Ectodermal cell (in vitro differentiated cells): ENCODE results near the gene RAD23B.

Experiments used
- H3K27ac ChIP-seq: 2 replicates; pipeline ENCODE4 v1.7.0; 2013; ENCODE audit warnings: mild to moderate bottlenecking, low read depth, low read length; ENCODE audit not compliant: insufficient read depth, poor library complexity, severe bottlenecking
- H3K27me3 ChIP-seq: 2 replicates; pipeline ENCODE4 v1.7.0; 2013; ENCODE audit warnings: mild to moderate bottlenecking, low read length; ENCODE audit not compliant: insufficient read depth, control insufficient read depth, poor library complexity, severe bottlenecking
- H3K36me3 ChIP-seq: one replicate; pipeline ENCODE4 v1.7.0; 2013; ENCODE audit warnings: low read length; ENCODE audit not compliant: control insufficient read depth, insufficient read depth
- H3K4me1 ChIP-seq: one replicate; pipeline ENCODE4 v1.7.0; 2013; ENCODE audit warnings: low read length; ENCODE audit not compliant: control insufficient read depth, insufficient read depth
- H3K4me3 ChIP-seq: 2 replicates; pipeline ENCODE4 v1.7.0; 2013; ENCODE audit warnings: low read depth, low read length, control low read depth; ENCODE audit not compliant: insufficient read depth
- H3K9me3 ChIP-seq: 2 replicates; pipeline ENCODE4 v1.7.0; 2013; ENCODE audit warnings: mild to moderate bottlenecking, low read length, moderate library complexity; ENCODE audit not compliant: control insufficient read depth
- WGBS, 2 experiments: methylation state at CpG; one replicate each; pipeline ENCODE4 v1.1.7; 2013; ENCODE audit warnings: missing lambda C conversion rate in 2 of 2; 5-methylcytosine and 5-hydroxymethylcytosine counted together

The RAD23B gene

DNA sequence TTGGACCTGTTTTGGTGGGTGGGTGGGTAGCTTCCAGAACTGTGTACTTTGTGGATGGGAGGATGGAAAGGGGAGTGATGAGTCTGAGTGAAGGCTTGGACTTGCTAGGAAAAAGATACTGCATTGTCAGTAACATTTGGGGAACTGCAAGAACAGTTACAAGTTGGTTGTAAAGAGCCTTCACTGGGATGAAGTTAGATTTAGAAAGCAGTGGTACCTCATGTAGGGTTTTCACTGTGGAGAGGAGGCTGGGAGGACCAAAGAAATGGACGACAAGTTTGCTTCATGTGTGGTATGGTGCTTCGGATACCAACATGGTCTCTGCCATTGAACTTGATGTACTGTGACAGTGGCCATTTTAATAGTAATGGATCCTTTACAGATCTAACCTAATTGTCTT, 50.3 kb downstream of the RAD23B start:
- WGBS, 2 experiments = 95 to 96% methylated on average over 2 of the region's 2 CpGs
- H3K4me1 ChIP-seq = no peaks in the 10 kb centered on the region
- no peak overlapping the region for H3K4me3 ChIP-seq
- H3K27ac ChIP-seq = no peak overlapping the region
- no peaks in the 10 kb centered on the region for H3K9me3 ChIP-seq
- H3K36me3 ChIP-seq = peaks cover 20% of the 10 kb centered on the region
- H3K27me3 ChIP-seq = no peaks in the 10 kb centered on the region

DNA sequence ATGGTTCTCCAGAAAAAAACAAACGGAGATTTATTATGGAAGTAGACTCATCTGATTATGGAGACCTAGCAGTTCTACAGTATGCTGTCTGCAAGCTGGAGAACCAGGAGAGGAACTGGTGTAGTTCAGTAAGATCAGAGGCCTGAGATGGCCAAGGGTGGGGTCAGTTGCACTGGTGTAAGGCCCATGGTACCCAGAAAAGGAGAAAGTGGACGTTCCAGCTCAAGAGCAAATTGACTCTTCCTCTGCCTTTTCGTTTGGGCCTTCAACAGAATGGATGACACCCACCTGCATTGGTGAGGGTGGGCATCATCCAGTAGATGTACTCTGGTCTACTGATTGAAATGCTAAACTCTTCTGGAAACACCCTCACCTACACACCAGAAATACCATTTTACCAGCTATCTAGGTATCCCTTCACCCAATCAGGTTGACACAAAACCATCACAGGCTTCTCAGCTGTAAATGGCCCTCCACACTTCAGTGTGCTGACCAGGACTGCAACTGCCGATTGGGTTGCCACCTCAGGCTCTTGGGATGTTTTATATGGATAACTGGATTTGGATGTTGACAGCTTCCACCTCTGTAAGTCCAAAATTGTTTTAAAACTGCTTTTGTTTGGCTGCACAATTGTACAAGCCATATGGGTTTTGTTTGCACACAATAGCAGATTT, 51.2 kb downstream of the RAD23B start:
- 95 to 96% methylated on average over 4 of the region's 4 CpGs for WGBS, 2 experiments
- Histone ChIP-seq H3K27me3 (no peaks in the 10 kb centered on the region), H3K36me3 (peaks cover 17% of the 10 kb centered on the region), H3K4me1 (no peaks in the 10 kb centered on the region), H3K27ac (no peak overlapping the region), H3K4me3 (no peak overlapping the region), H3K9me3 (no peaks in the 10 kb centered on the region)

- WGBS, 2 experiments = 98 to 100% methylated on average over 2 of the region's 3 CpGs
- H3K36me3 ChIP-seq = peaks cover 17% of the 10 kb centered on the region
- no peak overlapping the region for H3K4me3 ChIP-seq
- no peaks in the 10 kb centered on the region for H3K4me1 ChIP-seq
- no peaks in the 10 kb centered on the region for H3K27me3 ChIP-seq
- no peak overlapping the region for H3K27ac ChIP-seq
- no peaks in the 10 kb centered on the region for H3K9me3 ChIP-seq
Measured at GRCh38 chr9:107335331-107335730, 52.3 kb downstream of the RAD23B start.

GRCh38 chr9:107336718-107337360, 53.8 kb downstream of the RAD23B start:
- Histone ChIP-seq H3K4me3 (no peak overlapping the region), H3K36me3 (peaks cover 5% of the 10 kb centered on the region), H3K9me3 (no peaks in the 10 kb centered on the region), H3K4me1 (no peaks in the 10 kb centered on the region), H3K27ac (no peak overlapping the region), H3K27me3 (no peaks in the 10 kb centered on the region)
- WGBS, 2 experiments = 91 to 96% methylated on average over 6 of the region's 6 CpGs

GRCh38 chr9:107337676-107338590, 54.9 kb downstream of the RAD23B start:
- Histone ChIP-seq H3K27ac (no peak overlapping the region), H3K4me3 (no peak overlapping the region), H3K4me1 (no peaks in the 10 kb centered on the region)

DNA sequence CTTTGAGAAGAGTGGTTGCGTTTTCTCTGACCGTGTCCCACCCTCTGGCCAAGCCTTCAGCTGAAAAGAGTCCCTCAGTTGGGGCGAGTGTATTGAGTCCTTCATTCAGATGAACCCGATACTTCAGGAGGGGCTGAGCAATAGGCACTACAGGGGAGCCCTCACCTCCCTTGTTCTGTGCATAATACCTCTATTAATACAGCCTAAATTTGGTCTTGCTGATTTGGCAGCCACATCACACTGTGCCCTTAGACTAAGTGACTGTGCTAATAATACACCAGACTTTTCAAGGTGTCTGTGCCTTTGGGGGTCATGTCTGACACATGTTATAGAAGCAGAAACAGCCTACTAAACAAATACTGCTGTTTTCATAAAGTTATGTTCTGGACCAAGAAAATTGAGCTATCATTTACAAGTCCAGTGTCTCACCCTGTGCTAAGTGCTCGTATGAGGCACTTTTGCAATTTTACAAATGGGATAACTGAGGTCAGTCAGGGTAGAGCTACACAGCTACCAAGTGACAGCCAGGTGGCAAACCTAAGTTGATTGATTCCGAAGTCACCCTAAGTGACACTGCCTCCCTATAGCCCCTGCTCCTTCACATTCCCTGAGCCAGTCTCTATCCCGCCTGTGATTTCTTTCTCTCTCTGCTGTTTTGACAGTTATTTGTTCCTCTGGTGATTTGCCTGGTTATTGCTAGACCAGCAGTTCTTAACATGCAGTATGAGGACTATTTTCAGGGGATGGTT, 56.0 kb downstream of the RAD23B start:
- Histone ChIP-seq H3K36me3 (no peaks in the 10 kb centered on the region), H3K9me3 (no peaks in the 10 kb centered on the region), H3K4me3 (no peak overlapping the region), H3K27ac (no peak overlapping the region), H3K4me1 (no peaks in the 10 kb centered on the region), H3K27me3 (no peaks in the 10 kb centered on the region)
- 94 to 97% methylated on average over 7 of the region's 7 CpGs for WGBS, 2 experiments

More at GRCh38 chr9:107337676-107338590, 54.9 kb downstream of the RAD23B start:
- WGBS, 2 experiments = 90 to 91% methylated on average over 16 of the region's 16 CpGs
- Histone ChIP-seq H3K36me3 (no peaks in the 10 kb centered on the region), H3K27me3 (no peaks in the 10 kb centered on the region), H3K9me3 (no peaks in the 10 kb centered on the region)

DNA sequence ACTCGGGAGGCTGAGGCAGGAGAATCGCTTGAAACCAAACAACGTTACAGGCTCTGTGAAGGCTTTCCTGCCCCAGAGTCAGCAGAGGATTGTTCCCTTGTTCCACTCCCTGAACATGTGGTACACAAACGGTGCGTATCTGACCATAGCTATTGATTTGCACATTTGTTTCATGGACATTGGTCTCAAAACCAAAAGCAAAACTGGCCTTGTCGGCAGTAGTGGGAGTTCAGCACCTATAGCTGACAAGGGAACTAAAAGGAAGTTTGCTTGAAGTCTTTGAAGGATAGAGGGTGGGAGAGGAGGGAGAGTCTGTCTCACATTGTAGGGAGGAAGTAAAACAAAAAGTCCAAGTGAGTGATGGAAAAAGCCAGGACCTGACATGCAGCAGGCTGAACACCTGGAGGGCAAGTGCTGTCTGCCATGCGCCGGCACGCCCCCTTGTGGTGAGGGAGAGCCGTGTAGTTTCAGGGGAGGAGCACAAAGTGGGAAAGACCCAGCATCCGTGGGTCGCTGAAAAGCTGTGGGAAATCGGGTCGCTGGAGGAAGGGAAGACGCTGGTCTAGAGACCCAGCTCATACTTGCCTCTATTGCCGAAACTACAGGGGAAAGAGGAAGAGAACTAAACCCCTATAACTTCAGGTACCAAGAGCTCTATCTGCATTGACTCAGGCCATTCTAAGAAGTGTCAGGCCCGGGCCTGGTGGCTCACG, 58.0 kb downstream of the RAD23B start:
- no peak overlapping the region for H3K4me3 ChIP-seq
- 55 to 56% methylated on average over 18 of the region's 18 CpGs for WGBS, 2 experiments
- H3K27me3 ChIP-seq = no peaks in the 10 kb centered on the region
- no peak overlapping the region for H3K27ac ChIP-seq
- no peaks in the 10 kb centered on the region for H3K4me1 ChIP-seq
- no peaks in the 10 kb centered on the region for H3K36me3 ChIP-seq
- H3K9me3 ChIP-seq = no peaks in the 10 kb centered on the region

DNA sequence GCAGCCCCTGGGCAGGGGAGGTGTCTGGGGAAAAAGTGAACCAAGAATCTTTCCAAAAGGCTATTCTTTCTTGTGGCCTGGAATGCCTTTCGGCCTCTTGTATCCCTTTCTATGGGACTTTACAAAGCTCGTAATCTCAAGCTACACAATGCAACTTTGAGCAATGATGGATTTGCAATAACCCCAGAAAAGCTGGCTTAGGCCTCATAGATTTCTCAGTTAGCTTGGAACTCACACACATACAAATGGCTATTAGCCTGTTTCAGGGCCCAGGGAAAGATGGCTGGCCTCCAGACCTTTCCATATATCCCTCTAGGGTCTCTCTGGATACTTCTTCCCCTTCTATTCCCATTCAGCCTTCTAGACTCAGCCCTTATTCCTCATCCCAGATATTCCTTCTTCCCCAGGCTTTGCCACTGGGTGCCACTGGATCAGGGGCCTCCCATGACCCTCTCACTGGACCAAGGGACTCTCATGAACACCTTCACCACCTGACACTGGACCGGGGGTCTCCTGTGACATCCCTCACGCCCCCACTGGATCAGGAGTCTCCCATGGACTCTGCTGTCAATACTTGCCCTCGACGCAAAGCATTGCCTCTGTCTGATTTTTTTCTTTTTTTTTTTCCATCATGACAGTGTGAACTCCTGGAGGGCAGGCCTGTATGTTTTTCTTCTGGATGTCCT, 59.5 kb downstream of the RAD23B start:
- 92 to 95% methylated on average over 6 of the region's 6 CpGs for WGBS, 2 experiments
- no peaks in the 10 kb centered on the region for H3K4me1 ChIP-seq
- H3K27me3 ChIP-seq = no peaks in the 10 kb centered on the region
- no peak overlapping the region for H3K4me3 ChIP-seq
- no peaks in the 10 kb centered on the region for H3K36me3 ChIP-seq
- no peaks in the 10 kb centered on the region for H3K9me3 ChIP-seq
- no peak overlapping the region for H3K27ac ChIP-seq

DNA sequence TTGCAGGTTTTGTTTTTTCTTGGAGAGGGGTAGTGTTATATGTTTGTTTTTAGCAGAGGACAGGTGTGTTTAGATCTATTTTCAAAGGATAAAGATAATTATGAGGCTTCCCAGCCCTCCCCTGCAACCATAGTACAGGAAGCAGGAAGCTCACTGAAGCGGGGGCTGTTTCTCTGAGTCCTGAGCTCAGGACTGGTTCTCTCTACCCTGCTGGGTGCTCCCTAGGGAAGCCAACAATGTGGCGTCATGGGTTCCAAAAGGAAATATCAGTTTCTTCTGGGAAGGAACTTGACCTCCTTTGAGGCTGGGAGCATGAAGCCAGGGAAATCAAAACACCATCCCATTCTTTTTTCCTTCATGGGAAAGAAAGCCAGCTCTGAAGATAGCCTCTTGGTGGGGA, 62.2 kb downstream of the RAD23B start:
- no peak overlapping the region for H3K4me3 ChIP-seq

More for the DNA sequence above, 62.2 kb downstream of the RAD23B start:
- no peak overlapping the region for H3K27ac ChIP-seq
- H3K36me3 ChIP-seq = no peaks in the 10 kb centered on the region
- 79 to 83% methylated on average over 2 of the region's 2 CpGs for WGBS, 2 experiments
- no peaks in the 10 kb centered on the region for H3K4me1 ChIP-seq
- no peaks in the 10 kb centered on the region for H3K27me3 ChIP-seq
- no peaks in the 10 kb centered on the region for H3K9me3 ChIP-seq
